T1000 (cell line): Measurements from ENCODE around the gene SPP2.

Experiments
- DNase-seq: peaks from one replicate; lab custom pipeline; 2025; ENCODE audit warnings: mixed read lengths; lab: John Stamatoyannopoulos, UW

The SPP2 gene

GRCh38 chr2:234038076-234038802, 12.3 kb upstream of the SPP2 start:
- DNase-seq, result no peak

DNA sequence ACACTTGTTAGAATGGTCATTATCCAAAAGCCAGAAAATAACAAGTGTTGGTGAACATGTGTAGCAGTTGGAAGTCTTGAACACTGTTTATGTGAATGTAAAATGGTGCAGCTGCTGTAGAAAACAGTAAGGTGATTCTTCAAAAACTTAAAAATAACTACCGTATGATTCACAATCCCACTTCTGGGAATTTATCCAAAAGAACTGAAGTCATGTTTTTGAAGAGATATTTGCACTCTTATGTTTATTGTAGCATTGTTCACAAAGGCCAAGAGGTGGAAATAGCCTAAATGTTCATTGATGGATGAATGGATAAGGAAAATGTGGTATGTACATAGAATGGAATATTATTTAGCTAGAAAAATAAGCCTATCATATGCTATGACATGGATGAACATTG, 6.3 kb upstream of the SPP2 start:
- no peak for DNase-seq

- no peak for DNase-seq
These were observed 4.0 kb upstream of the SPP2 start for GRCh38 chr2:234046521-234046920.

GRCh38 chr2:234047361-234047760, 3.1 kb upstream of the SPP2 start:
- no peak for DNase-seq

DNA sequence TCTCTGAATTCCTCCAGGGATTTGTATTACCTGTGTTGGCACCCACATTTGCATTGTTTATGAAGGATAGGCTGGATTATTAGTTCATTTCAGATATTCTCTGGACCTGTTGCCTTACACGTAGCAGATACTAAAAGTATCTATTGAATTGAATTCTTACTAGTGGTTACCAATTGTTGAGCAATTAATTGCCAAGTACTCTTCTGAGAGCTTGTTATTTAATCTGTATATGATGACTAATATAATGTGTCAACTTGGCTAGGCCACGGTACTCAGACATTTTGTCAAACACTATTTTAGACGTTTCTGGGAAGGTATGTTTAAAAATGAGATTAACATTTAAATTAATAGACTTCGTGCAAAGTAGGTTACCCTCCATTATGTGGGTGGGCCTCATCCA, 2.5 kb upstream of the SPP2 start:
- DNase-seq, result no peak

GRCh38 chr2:234051374-234052070, 1.0 kb downstream of the SPP2 start:
- DNase-seq, result no peak

DNA sequence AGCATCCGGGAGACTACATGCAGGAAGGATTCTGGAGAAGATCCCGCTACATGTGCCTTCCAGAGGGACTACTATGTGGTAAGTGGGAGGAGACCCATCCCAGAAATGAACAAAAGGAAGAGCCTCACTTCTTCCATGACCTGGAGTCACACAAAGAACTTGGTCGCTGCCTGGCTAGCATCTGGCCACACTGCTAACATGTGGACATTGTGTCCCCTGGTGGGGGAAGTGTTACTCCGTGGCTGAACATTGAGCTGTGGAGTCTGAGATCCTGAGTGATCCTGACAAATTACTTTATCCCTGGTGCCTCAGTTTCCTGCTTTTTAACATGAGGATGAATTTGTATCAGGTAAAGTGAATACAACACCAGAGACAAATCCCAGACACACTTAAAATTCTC, 8.4 kb downstream of the SPP2 start:
- DNase-seq, result no peak

DNA sequence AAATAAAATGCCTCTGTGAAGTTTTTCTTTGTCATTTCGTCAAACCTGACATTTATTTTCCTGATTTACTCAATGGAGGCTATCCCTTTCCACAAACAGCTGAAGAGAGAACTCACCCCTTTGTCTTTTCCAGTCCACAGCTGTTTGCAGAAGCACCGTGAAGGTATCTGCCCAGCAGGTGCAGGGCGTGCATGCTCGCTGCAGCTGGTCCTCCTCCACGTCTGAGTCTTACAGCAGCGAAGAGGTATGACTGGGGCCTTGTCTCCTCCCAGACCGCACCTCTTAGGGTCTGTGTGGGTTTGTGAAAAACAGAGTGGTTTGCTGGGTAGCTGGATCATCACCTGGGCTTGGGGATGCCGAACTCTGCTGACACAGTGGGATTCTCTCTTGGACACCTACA, 9.7 kb downstream of the SPP2 start:
- no peak for DNase-seq

- DNase-seq, result no peak
These were observed 11.2 kb downstream of the SPP2 start for GRCh38 chr2:234061624-234062257.

GRCh38 chr2:234066587-234066986, 16.1 kb downstream of the SPP2 start:
- DNase-seq, result no peak

DNA sequence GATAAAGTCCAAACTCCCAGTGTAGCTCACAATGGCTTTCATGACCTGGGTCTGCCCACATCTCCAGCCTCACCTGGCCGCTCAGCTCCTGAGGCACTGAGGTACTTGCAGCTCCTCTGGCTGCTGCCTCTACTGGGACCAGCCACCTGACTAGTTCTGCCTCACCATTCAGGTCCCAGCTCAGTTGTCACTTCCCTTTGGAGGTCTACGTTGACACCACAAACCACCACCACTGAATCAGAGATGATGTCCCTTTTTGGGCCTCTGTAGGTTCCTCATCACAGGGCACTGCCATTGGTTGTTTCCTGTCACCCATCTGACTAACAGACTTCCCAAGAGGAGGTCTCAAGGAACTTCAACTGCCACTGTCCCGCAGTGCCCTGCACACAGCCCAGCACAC, 21.2 kb downstream of the SPP2 start:
- DNase-seq, result no peak

DNA sequence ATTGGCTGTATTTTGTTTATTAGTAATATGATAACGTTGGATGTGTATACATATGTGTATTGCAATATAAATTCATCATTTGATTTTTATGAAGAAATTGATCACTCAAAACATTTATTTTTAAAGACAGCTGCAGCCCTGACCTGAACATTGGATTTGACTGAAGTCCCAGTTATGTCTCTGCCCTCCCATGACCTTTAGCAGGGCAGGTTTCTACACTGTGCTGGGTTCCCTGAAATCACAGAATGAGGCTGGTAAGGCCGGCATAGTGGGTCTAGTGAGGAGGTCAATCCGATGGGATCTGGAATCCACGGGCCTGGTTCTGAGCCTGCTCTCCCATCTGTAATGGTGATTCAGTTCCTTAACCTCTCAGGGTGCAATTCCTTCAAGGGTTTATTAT, 22.0 kb downstream of the SPP2 start:
- no peak for DNase-seq

DNA sequence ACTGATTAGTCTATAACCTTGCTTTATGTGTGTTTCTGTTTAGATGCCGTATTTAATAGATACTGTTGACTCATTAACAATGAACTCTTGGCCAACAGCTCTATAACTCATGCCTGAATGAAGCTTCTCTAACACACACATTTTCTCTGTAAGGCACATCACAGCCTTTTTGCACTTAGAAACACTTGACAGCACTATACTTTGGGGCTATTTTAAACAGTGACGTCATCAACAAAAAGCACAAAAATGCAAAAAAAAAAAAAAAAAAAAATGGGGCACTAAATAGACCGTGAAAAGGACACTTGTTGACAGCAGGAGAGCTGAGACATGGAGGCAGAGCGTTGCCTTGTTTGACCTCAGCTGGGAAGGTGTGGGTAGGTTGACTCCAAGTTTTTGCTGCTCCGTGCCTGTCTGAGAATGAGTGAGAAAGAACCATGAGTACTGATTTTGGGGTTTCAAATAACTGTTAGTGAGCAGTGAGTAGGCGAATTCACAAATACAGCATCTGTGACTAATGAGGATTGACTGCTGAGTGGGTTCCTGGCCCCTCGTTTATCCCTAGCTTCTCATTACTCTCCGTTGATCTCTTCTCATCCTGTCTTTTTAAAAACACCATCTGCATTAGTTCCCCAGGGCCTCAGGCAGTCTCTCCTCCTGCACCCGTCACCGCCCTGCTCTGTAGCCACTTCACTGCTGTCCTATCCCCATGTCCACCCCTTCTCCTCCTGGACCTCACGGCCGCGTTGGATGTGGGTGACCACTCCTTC, 24.4 kb downstream of the SPP2 start:
- DNase-seq, result no peak

DNA sequence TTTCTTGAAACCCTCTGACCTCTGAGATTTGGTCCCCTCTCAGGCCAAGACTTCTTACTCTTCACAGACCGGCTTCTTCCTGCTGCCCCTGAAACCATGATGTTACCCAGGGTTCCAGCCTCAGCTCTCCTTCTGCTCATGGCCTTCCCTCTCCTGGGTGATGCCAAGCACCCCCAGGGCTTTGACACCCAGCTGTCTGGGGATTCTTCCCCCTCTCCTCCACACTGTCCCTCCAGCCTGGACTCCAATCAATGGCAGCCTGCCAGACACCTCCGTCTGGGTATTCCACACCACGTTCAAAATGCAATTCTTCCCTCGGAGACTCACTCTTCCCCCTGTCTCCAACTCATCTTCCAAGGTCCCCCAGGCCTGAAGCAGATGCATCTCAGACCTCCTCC, 25.0 kb downstream of the SPP2 start:
- no peak for DNase-seq

DNA sequence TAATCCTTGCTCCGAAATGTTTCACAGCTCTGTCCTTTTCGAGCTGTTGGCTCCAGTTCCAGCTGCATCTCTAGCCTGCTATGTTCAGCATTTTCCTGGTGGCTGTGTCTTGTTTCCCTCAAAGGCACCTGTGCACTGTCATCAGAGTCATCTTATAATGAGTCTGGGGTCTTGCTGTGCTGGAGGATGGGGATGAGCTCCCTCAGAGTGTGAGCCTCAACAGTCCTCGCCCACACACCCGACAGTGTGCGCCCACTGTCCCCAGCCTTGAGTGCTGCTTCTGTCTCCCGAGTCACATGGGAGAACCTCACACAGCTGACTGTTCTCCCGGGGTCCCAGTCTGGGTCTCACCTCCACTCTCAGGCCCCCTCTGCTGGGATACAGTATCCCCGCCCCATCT, 25.4 kb downstream of the SPP2 start:
- DNase-seq, result no peak

DNA sequence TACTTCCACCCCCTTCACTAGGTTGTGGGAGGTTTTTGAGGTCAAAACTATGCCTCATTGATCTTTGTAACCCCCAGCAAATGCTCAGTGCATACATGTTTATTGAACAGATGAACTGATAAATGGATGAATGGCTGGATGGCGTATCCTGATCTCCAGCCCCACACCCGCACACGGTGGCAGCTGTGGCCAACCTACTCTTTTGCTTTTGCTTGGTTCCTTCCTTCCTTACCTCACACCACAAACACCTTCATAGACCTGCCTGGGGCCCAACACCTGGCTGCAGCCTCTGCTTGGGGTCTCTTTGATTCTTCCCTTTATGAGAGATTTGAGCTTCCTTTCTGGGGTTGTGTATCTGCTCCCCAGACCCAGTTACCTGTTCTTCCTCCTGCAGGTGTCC, 25.9 kb downstream of the SPP2 start:
- DNase-seq, result no peak

DNA sequence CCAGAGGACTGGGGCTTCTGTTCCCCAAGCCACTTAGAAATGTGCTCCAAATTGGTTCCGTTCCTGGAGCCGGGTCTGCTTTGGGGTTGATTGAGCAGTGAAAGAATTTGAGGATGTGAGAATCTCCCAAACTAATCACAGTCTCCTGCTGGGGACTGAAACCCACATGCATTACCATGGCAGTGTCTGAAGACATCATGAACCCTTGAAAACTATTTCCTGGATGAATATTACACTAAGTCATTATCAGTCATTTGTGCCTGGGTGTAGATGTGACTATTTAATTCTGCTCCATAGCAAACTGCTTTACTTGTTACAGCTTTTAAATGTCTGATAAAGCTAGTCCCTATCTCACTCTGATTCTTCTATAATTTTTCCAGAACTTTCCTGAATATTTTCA, 27.6 kb downstream of the SPP2 start:
- no peak for DNase-seq

DNA sequence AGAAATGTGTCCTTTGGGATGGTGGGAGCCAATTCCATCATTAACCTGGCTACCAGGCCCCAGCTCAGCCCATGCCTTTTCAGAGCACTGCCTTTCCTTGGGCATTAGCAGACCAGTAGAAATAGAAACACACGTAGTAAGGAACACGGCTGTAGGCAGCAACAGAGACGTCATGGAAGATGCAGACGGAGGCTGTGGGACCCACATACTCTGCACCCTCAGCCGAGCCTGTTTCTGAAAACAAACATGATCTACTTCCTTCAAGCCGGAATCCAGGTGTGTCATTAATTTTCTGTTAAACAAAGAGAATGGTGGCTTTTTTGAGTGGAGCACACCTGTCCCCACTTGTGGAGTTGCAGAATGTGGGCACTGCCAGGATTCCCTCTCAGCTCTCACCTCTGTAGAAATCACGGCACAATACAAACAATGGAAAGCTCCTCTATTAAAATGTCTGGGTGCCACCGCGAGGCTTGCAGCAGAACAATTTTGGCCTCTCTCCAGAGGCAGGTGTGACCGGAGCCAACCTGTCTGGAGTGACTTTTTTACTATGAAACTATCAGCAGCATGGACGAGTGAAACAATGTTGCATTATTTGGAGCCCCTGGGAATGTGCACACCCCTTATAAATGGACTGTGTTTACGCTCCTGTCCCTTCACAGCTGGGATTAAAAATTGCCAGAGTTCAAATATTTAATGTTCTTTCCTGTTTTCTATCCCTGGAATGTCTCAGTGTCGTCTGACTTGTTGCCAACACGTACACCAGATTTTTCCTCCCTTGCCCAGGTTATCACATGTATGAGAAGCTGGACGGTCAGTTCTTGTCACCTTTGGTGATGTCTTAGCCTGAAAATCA, 31.7 kb downstream of the SPP2 start:
- DNase-seq, result no peak

DNA sequence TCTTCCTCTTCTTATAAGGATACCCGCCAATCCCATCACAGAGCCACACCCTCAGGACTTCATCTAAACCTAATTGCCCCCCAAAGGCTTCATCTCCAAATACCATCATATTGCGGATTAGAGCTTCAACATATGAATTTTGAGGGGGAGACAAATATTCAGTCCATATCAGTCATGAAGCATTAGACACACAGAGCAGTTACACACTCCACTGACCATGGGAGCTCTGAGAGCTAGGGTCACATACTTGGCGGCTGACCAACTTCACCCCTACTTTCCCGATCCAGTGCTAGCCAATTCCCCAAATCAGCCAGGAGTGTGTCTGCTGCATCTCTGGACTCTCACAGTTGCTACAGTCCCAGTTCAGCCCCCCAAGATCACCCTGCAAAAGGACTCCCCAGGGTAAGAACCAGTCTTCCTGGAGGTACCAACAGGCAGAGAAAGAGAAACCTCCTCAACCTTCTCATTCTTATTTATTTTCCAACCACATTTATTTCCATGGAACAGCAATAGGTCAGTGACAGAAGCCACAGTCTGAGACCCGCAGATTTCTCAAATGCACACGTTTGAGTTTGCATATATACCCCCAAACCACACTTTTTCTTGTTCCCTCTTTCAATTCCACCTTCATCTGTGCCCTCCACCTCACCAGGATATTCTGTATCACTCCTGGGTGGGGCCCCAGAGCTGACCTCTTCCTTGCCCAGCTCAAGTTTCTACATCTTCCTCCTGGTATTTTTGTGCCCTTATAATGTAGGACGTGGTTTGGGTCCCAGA, 33.3 kb downstream of the SPP2 start:
- no peak for DNase-seq

DNA sequence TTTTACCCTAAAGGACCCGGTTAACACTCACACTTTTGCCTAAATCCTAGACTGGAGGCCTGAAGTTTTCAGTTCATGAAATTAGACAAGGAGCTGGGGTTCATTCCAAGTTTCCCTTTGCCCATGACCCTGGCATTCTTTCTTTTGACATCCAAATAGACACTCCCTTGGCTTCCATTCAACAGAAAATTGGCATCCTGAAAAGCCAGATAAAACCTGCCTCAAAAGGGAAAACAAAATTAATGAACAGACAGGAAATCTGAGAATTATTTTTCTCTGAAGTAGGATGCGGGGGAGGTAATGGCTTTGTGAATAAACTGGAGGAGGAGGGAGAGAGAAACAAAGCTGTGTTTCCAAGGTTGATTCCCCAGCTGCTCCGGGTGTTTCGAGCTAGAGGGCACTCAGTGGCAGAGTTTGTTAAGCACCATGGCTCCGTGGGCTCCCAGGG, 41.0 kb downstream of the SPP2 start:
- DNase-seq, result no peak

DNA sequence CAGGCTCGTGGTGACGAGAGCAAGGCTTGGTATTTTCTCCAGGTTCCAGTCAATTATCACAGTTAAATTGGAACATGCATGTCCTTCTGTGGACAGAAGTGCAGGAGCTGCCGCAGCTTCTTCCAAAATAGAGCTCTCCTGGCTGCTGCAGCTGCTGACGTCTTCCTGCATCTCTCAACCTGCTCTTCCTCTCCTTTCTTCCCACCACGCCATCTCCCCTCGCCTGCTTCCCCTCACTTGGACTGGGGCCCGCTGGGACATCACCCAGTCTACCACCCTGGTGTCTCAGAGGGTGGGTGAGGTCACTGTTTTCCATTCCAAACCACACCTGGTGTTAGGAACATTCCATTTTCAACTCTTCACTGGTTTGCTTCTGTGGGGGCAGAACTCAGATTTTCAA, 41.4 kb downstream of the SPP2 start:
- no peak for DNase-seq
